AG09319 (cell line): ENCODE results near the gene TOP1.

Experiments used
- DNase-seq: peaks from one replicate; pipeline ENCODE4 v3.0.0-alpha.2; 2010; ENCODE audit warnings: low read depth; ENCODE audit errors: extremely low read depth
- TF ChIP-seq, protein P1 (sequence below): IDR thresholded peaks from 2 replicates; pipeline ENCODE4 v1.5.1; 2011; ENCODE audit warnings: low read depth, mild to moderate bottlenecking, inconsistent platforms, low read length, moderate library complexity

TOP1 gene

DNA sequence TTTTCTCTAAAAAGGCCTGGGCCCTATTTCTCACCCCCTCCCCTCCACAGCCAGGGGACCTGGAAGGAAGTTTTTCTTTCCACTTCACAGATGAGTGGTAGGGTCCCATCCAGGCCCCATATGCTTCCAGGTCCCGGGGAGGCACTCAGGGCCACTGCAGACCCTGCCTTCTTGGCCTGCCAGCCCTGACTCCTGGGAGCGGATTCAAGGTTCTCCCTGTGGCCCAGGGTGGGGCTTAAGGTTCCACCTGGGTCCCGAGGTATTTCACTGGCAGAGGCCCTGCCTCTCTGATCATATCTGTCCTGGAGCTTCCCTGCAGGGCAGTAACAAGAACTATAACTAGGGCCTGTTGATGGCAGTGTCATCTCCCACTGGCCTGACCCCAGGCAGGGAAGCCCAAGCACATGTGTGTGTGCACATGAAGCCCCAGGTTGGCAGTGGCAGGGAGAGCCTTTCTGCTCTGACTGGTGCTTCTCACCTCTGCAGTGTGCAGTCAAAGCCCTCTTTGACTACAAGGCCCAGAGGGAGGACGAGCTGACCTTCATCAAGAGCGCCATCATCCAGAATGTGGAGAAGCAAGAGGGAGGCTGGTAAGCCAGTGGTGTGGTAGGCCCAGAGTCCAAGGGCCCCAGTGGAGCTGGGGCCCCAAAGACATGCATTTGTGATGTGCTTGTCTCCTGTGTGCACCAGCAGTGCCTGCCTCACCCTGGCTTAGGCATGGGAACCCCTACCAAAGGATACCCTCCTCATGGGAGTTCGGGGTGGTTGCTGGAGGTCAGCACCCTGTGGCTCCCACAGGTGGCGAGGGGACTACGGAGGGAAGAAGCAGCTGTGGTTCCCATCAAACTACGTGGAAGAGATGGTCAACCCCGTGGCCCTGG, 139.9 kb downstream of the TOP1 start:
- TF ChIP-seq, protein P1, sequence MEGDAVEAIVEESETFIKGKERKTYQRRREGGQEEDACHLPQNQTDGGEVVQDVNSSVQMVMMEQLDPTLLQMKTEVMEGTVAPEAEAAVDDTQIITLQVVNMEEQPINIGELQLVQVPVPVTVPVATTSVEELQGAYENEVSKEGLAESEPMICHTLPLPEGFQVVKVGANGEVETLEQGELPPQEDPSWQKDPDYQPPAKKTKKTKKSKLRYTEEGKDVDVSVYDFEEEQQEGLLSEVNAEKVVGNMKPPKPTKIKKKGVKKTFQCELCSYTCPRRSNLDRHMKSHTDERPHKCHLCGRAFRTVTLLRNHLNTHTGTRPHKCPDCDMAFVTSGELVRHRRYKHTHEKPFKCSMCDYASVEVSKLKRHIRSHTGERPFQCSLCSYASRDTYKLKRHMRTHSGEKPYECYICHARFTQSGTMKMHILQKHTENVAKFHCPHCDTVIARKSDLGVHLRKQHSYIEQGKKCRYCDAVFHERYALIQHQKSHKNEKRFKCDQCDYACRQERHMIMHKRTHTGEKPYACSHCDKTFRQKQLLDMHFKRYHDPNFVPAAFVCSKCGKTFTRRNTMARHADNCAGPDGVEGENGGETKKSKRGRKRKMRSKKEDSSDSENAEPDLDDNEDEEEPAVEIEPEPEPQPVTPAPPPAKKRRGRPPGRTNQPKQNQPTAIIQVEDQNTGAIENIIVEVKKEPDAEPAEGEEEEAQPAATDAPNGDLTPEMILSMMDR, result no peak
- DNase-seq, result no peak

GRCh38 chr20:41169162-41169690, 140.6 kb downstream of the TOP1 start:
- DNase-seq, result no peak
- TF ChIP-seq, protein P1, result no peak

- no peak for DNase-seq
- TF ChIP-seq, protein P1, result no peak
Observed at GRCh38 chr20:41169791-41170351, 141.2 kb downstream of the TOP1 start.

- TF ChIP-seq, protein P1, result no peak
- DNase-seq, result no peak
Observed at GRCh38 chr20:41170386-41171105, 141.9 kb downstream of the TOP1 start.

DNA sequence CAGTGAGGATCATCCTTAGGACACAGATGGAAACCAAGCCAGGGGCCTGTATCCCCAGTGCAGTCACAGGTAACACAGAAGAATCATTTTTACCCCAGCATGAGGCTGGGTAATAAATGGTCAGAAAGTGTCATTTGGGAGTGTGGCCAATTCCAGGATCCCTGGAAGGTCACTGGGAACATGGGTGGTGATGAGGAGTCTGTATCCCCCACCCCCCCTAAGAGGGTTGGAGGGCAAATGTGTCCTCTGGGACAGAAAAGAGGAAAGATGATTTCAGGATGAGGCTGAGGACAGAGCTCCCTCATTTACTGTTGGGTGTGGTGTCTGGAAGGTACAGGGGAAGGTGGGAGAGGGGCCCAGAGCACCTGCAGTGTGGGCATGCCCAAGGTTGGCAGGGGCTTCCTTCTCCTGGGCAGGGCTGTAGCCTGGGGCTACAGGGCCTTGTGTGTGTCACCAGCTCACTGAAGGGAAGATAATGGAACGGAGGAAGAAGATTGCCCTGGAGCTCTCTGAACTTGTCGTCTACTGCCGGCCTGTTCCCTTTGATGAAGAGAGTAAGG, 143.2 kb downstream of the TOP1 start:
- DNase-seq, result no peak
- TF ChIP-seq, protein P1, result no peak

GRCh38 chr20:41172296-41173140, 143.9 kb downstream of the TOP1 start:
- no peak for DNase-seq
- TF ChIP-seq, protein P1, result no peak
